IPS-15b (cell line): ENCODE data around the gene GIMD1.
"Not testable (repeated sequence)": the region's sequence is repeated elsewhere in the genome, so short reads cannot be mapped to it uniquely, and the experiment has no call there.

Experiments
- H3K27me3 ChIP-seq: one replicate; pipeline ENCODE4 v1.6.1; 2013; ENCODE audit warnings: low read length; ENCODE audit not compliant: control insufficient read depth, insufficient read depth
- H3K36me3 ChIP-seq: one replicate; pipeline ENCODE4 v1.6.1; 2013; ENCODE audit warnings: low read length; ENCODE audit not compliant: control insufficient read depth, insufficient read depth
- H3K4me1 ChIP-seq: one replicate; pipeline ENCODE4 v1.6.1; 2013; ENCODE audit warnings: mild to moderate bottlenecking, low read length; ENCODE audit not compliant: control insufficient read depth, insufficient read depth
- H3K4me3 ChIP-seq: one replicate; pipeline ENCODE4 v1.5.1; 2013; ENCODE audit warnings: low read depth, low read length
- H3K9ac ChIP-seq: one replicate; pipeline ENCODE4 v1.6.1; 2013; ENCODE audit warnings: low read depth, mild to moderate bottlenecking, low read length
- H3K9me3 ChIP-seq: one replicate; pipeline ENCODE4 v1.6.1; 2013; ENCODE audit warnings: mild to moderate bottlenecking, low read length; ENCODE audit not compliant: control insufficient read depth, insufficient read depth

The GIMD1 gene

DNA sequence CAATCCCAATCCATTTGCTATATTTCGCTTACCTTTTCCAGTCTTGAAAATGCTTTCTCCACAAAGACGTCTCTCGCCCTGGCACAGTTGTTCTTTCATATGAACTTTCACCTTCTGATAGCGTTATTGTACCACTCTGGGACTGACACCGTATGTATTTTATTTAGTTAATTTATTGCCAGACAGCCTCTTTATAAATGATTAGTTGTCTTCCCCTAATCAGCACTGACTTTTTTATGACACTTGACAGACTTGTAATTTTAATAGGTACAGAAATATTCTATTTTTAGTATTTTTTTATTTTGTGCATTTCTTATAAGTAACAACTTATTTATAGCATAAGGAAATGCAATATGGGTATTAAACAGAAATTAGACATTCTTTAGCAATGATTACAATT lies at the start of gene GIMD1:
Gene GIMD1 (minus strand): TSS at position 101 of the 400 bp plus-strand sequence. CDS start 1,343 bp downstream, outside the sequence.
- Histone ChIP-seq H3K4me3 (no peak within 1 kb of the TSS), H3K36me3 (no peaks in the 10 kb centered on the region), H3K27me3 (no peaks in the 10 kb centered on the region), H3K9me3 (no peaks in the 10 kb centered on the region), H3K4me1 (no peaks in the 10 kb centered on the region), H3K9ac (no peak within 1 kb of the TSS)

DNA sequence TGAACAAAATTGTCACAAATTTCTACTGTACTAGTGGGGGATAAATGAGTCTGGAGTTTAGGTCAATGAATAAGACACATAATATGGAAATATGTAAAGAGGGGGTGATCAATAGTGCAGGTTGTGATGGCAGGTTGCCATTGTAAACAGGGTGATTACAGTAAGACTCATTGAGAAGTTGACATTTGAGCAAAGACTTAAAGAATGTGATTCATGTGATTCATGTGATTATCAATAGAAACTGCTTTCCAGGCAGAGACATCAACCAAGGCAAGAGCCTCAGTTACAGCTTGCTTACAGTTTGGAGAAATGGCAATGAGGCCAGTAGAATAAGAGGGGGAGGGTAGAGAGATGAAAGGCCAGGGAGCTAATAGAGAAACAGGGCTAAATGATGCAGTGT lies 45.8 kb upstream of the GIMD1 start:
- peaks cover 5% of the 10 kb centered on the region for H3K4me1 ChIP-seq
- H3K9ac ChIP-seq: no peak overlapping the region
- H3K36me3 ChIP-seq: no peaks in the 10 kb centered on the region
- H3K4me3 ChIP-seq: no peak overlapping the region
- H3K9me3 ChIP-seq: no peaks in the 10 kb centered on the region
- no peaks in the 10 kb centered on the region for H3K27me3 ChIP-seq

DNA sequence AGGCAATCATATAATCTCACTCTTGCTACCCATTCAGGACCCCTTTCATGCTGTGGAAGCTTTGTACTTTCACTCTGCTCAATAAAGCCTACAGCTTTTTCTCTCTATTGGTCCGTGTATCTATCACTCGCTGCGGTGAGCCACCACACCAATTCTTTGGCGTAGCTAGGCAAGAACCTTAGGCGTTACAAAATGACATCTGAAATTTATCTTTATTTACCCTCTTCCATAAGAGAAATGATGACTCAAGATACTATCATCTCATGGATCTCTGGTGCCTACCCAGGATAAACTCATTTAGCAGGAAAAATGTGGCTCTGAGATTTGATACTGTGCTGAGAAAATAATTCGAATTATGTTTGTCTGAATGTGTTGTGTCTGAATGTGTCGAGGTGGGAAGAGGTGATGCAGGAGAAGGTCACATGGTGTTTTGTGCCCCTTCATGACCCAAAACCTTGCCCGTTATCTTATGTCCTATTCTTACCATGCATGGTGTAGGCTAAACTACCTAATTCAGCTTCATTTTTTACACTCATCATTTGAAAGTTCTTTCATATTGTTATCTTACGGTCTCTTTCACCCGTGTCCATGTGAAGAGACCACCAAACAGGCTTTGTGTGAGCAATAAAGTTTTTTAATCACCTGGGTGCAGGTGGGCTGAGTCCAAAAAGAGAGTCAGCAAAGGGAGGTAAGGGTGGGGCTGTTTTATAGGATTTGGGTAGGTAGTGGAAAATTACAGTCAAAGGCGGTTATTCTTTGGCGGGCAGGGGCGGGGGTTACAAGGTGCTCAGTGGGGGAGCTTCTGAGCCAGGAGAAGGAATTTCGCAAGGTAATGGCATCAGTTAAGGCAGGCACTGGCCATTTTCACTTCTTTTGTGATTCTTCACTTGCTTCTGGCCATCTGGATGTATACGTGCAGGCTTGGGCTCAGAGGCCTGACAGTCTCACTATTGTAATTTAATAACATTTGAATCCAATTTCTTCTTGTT lies 41.6 kb upstream of the GIMD1 start:
- Histone ChIP-seq H3K9ac (no peak overlapping the region), H3K4me1 (peaks cover 5% of the 10 kb centered on the region), H3K4me3 (no peak overlapping the region), H3K9me3 (no peaks in the 10 kb centered on the region), H3K27me3 (no peaks in the 10 kb centered on the region), H3K36me3 (no peaks in the 10 kb centered on the region)

DNA sequence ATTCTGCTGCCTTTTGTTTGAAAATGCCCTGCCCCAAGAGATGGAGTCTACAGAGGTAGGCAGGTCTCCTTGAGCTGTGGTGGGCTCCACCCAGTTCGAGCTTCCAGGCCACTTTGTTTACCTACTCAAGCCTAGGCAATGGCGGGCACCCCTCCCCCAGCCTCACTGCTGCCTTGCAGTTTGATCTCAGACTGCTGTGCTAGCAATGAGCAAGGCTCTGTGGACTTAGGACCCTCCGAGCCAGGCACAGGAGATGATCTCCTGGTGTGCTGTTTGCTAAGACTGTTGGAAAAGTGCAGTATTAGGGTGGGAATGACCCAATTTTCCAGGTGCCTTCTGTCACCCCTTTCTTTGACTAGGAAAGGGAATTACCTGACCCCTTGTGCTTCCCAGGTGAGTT lies 39.4 kb upstream of the GIMD1 start:
- not testable (repeated sequence) for H3K4me3 ChIP-seq, H3K36me3 ChIP-seq, H3K9me3 ChIP-seq, H3K9ac ChIP-seq, H3K4me1 ChIP-seq, H3K27me3 ChIP-seq

DNA sequence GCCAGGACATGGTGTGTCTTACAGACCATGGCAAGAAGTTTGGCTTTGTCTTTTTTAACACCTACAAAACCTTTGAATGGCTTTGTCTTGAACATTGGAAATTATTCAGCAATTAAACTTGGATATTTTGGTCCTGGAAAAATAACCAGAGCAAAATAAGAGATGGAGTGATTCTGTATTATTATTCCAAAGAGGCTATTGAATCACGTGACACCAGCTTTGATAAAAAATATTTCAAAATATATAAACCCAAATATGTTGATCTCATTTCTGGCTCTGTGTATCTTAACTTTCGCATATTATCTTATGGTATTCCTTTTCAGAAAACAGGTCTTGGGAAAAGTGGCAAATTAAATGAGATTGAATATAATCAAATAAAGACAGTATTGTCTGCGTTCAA lies 32.6 kb upstream of the GIMD1 start:
- Histone ChIP-seq H3K9me3 (no peaks in the 10 kb centered on the region), H3K4me1 (no peaks in the 10 kb centered on the region), H3K36me3 (no peaks in the 10 kb centered on the region), H3K4me3 (no peak overlapping the region), H3K9ac (no peak overlapping the region), H3K27me3 (no peaks in the 10 kb centered on the region)

DNA sequence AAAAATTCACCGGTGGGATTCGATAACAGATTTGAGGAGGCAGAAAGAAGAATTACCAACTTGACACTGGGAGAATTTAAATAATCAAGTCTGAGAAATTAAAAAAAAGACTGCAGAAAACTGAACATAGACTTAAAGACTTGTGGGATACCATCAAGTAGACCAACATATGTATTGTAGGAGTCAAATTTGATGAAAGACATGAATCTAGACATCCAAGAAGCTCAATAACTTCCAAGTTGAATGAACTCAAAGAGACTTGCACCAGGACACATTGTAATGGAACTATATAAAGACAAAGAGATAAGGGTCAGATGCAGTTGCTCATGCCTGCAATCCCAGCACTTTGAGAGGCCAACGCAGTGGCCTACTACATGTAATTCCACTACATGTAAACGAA lies 30.3 kb upstream of the GIMD1 start:
- H3K4me1 ChIP-seq, H3K27me3 ChIP-seq, H3K9ac ChIP-seq, H3K4me3 ChIP-seq, H3K9me3 ChIP-seq, H3K36me3 ChIP-seq: not testable (repeated sequence)

DNA sequence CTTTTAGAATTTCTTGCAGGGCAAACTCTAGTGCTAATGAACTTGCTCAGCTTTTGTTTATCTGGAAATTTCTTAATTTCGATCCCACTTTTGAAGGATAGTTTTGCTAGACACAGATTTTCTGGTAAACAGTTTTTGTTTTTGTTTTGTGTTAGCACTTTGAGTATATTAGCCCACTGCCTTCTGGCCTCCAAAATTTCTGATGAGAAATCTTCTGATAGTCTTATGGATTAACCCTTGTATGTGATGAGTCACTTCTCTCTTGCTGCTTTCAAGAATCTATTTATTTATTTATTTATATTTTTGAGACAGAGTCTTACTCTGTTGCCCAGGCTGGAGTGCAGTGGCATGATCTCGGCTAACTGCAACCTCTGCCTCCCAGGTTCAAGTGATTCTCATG lies 27.0 kb upstream of the GIMD1 start:
- no peaks in the 10 kb centered on the region for H3K9me3 ChIP-seq
- no peaks in the 10 kb centered on the region for H3K27me3 ChIP-seq
- H3K36me3 ChIP-seq: no peaks in the 10 kb centered on the region
- H3K4me3 ChIP-seq: no peak overlapping the region
- no peak overlapping the region for H3K9ac ChIP-seq
- H3K4me1 ChIP-seq: no peaks in the 10 kb centered on the region

DNA sequence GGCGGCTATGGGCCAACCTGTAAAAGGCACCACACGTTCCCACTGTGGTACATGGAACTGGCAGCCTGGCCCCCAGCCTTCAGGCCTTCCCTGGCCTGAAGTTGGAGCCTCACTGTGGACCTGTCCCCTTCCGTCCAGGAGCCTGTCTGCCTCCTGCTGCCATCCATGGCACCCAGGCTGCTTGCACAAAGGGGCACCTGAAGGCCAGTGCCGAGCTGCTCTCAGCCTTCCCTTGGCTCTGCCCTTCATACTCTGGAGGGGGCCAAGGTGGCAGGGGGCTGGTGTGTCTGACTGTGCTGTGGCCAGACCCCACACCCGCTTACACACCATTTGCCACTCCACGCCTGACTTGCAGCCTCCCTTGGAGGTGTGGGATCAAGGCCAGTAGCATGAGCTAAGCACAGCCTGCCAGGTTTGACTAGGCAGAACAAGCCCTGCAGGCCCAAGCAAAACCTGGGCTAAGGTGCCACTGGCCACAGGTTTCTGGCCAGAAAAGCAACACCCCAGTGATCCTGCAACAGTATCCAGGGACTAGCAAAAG lies 17.3 kb upstream of the GIMD1 start:
- no peaks in the 10 kb centered on the region for H3K36me3 ChIP-seq
- no peaks in the 10 kb centered on the region for H3K9me3 ChIP-seq
- no peaks in the 10 kb centered on the region for H3K4me1 ChIP-seq
- no peak overlapping the region for H3K9ac ChIP-seq
- no peak overlapping the region for H3K4me3 ChIP-seq
- no peaks in the 10 kb centered on the region for H3K27me3 ChIP-seq

DNA sequence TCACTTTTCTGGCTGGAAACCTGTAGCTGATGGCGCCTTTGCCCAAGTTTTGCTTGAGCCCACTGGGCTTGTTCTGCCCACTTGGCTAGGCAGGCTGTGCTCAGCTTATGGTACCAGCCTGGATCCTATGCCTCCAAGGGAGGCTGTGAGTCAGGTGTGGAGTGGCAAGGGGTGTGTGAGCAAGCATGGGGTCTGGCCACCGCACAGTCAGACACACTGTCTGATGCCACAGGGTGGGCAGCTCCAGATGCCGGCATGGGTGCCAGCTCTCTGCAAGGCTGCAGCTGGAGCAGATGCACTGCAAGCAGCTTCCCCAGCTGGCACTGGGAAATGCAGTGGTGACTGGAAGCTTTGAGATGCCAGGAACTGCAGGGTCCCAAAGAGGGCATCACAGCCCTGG lies 16.3 kb upstream of the GIMD1 start:
- no peaks in the 10 kb centered on the region for H3K9me3 ChIP-seq
- no peaks in the 10 kb centered on the region for H3K27me3 ChIP-seq
- no peaks in the 10 kb centered on the region for H3K36me3 ChIP-seq
- no peaks in the 10 kb centered on the region for H3K4me1 ChIP-seq
- no peak overlapping the region for H3K9ac ChIP-seq
- no peak overlapping the region for H3K4me3 ChIP-seq

DNA sequence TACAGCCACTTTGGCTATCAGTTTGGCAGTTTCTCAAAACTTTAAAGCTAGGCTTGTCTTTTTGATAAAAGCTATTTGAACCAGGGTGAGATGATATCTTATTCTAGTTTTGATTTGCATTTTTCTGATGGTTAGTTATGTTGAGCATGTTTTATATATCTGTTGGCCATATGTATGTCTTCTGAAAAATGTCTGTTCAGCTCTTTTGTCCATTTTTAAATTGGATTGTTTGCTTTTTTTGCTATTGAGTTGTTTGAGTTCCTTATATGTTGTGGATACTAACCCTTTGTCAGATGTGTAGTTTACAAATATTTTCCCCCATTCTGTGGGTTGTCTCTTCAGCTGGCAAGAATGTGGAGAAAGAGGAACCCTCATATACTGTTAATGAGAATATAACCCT lies 11.6 kb upstream of the GIMD1 start:
- H3K4me3 ChIP-seq: no peak overlapping the region
- no peak overlapping the region for H3K9ac ChIP-seq
- no peaks in the 10 kb centered on the region for H3K9me3 ChIP-seq

DNA sequence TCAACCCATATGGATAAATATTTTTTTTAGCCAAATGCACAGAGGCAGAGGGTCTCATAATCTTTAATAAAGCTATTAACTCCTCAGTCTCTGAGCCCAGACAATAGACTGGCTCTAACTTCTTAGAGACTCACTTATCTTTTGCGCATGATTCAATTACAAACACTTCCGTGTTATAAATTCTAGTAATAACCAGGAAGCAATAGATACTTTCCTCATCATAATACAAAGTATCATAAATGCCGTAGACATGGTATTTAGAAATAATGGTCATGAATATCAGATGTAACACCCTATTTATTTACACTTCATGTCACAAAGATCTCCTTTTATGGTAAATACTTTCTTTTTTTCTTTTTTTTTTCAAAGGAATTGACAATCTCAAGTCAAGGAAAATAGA lies 4.4 kb upstream of the GIMD1 start:
- no peaks in the 10 kb centered on the region for H3K27me3 ChIP-seq
- H3K9ac ChIP-seq: no peak overlapping the region
- H3K4me3 ChIP-seq: no peak overlapping the region
- no peaks in the 10 kb centered on the region for H3K4me1 ChIP-seq
- no peaks in the 10 kb centered on the region for H3K36me3 ChIP-seq
- H3K9me3 ChIP-seq: no peaks in the 10 kb centered on the region

More for the DNA sequence above, 11.6 kb upstream of the GIMD1 start:
- Histone ChIP-seq H3K4me1 (no peaks in the 10 kb centered on the region), H3K36me3 (no peaks in the 10 kb centered on the region), H3K27me3 (no peaks in the 10 kb centered on the region)

DNA sequence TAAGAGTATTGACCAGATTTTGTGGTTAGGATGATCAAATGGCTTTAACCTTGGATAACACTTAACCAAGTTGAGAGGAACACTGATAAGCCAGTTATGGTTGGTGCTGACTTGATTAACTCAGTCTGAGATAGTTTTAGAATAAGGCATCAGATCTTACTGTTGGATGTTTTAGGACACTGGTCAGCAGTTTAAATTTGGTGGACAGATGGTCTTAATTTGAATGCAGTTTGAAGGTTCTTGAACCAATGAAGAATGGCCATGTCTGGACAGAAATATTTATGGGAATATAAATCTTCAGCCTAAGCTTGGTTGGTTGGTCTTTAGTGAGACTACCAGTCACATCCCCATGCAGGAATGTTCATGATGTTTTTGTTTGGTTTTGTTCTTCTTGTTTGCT lies 2.6 kb upstream of the GIMD1 start:
- no peaks in the 10 kb centered on the region for H3K36me3 ChIP-seq
- H3K27me3 ChIP-seq: no peaks in the 10 kb centered on the region
- no peaks in the 10 kb centered on the region for H3K4me1 ChIP-seq
- H3K9me3 ChIP-seq: no peaks in the 10 kb centered on the region
- H3K4me3 ChIP-seq: no peak overlapping the region
- H3K9ac ChIP-seq: no peak overlapping the region
